HG03457 (cell line): Measurements from ENCODE around the gene NFIA.

Experiments used
- ATAC-seq: cut with Tn5 transposase; IDR thresholded peaks from one replicate; pipeline ENCODE4 v1.9.1; 2021; ENCODE audit warnings: moderate number of reproducible peaks; ENCODE audit not compliant: unreplicated experiment

Gene NFIA

DNA sequence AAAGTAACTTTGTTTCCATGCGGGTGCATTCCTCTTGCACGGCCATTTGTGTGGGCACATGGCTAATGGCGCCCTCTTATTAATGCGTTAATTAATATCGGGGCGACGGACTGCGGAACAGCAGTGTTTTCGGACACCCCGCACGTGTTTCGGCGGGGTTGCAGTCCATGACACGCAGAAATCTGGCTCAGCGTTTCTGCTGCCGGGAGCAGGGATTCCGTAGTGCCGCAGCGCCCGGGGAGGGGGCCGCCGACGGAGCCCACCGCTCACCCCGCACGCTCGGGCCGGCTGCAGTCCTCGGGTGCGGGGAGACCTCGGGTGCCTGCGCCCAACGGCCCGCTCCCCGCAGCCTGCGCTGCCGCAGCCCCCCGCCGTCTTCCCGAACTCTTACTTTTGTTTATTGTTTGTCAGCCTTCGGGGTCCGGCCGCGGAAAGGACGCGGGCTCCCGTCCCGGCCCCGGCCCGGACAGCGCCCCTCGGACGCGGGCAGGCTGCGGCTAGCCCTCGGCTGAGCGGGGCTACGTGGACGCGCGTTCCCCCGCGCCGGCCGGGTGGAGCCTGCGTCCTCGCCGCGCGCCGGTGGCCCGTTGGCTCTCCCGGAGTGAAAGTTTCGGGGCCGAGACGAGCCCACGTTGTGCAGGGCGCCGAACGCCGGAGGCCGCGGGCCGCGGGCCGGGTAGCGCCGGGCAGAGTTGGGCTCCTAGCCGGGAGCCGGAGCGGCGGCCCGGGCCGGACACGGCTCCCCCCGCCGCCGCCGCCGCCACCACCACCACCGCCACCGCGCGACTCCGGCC, 849 bp downstream of the NFIA start:
- no peak for ATAC-seq

GRCh38 chr1:61083807-61084440, 1.6 kb downstream of the NFIA start:
- ATAC-seq, result no peak

GRCh38 chr1:61084491-61085031, 2.2 kb downstream of the NFIA start:
- no peak for ATAC-seq

- ATAC-seq, result no peak
These were observed 3.0 kb downstream of the NFIA start for GRCh38 chr1:61085206-61085982.

DNA sequence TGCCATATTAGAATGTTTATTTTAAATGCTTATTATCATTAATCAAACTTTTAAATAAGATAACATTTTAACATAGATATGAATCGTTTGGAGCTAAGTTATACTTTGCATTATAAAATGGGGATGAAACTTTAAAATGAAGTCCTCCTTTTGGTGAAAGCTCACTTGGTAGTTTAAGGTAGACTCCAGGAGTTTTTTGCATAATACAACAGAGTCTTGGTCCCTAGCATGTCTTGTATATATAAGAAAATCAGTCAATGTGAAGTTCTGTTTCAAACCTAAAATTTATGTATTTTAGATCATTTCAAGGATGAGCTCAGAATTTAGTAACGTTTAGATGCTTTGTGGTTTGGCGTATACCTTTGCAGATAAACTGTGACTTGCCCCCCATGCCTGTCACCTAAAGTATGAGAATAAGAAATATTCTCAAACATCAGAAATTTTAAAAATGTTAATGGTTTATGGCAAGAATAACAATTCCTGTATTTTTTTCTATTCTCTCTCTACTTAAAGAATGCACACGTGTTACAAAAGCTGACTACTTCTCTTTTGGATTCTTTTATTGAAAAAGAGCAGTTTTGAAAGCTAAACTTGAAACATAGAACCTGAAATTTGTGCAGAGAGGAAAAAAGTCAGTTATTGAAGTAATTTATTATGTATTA, 3.8 kb downstream of the NFIA start:
- ATAC-seq, result no peak

DNA sequence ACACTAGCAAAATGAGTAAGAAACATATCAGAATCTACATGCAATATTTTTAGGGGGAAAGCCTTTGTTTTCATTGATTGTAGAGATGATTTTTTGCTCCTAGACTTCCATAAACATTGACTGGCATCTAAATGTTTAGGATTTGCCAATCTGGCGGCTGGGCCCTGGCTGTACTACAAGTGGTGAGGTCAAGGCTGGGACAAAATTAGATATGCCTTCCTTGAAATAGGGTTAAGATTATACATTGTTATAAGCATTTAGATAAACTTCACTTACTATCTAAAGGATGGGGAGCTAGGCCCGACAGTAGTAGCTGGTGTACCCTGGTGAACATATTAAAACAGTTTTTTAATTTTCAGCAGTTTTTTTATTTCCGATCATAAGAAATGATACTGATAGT, 5.2 kb downstream of the NFIA start:
- no peak for ATAC-seq

- no peak for ATAC-seq
These were observed 6.0 kb downstream of the NFIA start for GRCh38 chr1:61088163-61088974.

- ATAC-seq, result no peak
These were observed 7.0 kb downstream of the NFIA start for GRCh38 chr1:61089338-61089737.

- ATAC-seq, result no peak
These were observed 7.4 kb downstream of the NFIA start for GRCh38 chr1:61089741-61090140.

GRCh38 chr1:61090546-61091202, 8.3 kb downstream of the NFIA start:
- no peak for ATAC-seq

DNA sequence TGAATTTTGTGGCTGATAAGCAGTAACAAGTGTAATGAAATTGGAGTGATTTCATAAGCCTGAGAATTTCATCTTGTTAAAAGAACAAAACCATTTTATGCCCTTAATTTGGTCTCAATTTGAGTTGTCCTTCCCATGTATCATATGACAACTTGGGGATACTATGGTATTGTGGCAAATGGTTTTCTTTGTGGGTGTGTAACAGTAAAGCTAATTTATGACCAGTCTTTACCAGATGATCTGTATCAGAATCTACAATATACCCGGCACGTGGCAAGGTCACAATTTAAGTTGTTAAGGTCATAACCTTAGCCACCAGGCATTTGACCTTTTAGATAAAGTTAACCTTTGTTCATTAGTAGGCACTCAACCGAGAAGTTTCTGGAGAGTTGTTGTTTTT, 9.1 kb downstream of the NFIA start:
- no peak for ATAC-seq

DNA sequence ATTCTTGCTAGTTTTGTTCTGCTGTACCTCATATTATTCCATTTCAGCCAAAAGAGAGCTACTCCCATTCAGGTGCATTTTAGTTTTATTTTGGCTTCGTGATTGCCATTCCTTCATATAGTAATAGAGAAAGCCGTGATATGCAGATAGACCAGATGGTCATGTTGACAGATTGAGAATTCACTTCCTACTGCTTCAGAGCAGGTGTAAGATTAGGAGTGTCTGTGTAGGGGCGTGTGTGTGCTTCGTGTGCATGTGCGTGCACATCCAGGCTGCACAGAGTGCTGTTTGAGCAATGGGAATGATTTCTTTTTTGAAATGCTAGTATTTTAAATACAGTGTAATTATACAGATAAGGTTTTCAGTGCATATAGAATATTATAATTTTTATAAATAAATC, 10.3 kb downstream of the NFIA start:
- ATAC-seq, result no peak

GRCh38 chr1:61093525-61094137, 11.3 kb downstream of the NFIA start:
- ATAC-seq, result no peak

GRCh38 chr1:61094677-61095469, 12.5 kb downstream of the NFIA start:
- ATAC-seq, result no peak

GRCh38 chr1:61095470-61095812, 13.1 kb downstream of the NFIA start:
- ATAC-seq, result no peak

GRCh38 chr1:61097317-61097716, 15.0 kb downstream of the NFIA start:
- no peak for ATAC-seq

GRCh38 chr1:61097722-61098121, 15.4 kb downstream of the NFIA start:
- no peak for ATAC-seq

DNA sequence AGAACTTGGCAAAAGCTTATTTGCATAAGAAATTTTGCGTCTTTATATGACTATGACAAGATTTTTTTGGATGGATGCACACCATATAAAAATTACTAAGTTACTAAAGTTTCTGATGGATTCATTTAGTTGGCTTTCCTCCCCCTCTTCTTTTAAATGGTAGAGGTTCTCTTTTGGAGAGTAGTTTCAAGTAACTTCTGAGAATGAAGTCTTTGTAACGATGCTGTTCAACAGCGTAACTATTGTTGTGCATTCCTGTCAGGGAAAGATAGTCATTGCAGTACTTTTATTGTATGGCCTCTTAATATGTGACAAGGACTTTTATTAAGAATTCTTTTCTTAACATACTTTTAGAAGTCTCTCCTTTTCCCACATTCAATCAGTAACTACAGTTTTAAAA, 16.0 kb downstream of the NFIA start:
- ATAC-seq, result no peak
